GM10847 (cell line): ENCODE measurements around the gene REM1.
A peak's percentile ranks its signal among the peaks of the same experiment; 100 is the strongest.

Source experiments
- POLR2A ChIP-seq: IDR thresholded peaks from 2 replicates; pipeline ENCODE4 v1.6.1; 2011; ENCODE audit not compliant: insufficient read length; ENCODE audit errors: extremely low read depth

Gene REM1

DNA sequence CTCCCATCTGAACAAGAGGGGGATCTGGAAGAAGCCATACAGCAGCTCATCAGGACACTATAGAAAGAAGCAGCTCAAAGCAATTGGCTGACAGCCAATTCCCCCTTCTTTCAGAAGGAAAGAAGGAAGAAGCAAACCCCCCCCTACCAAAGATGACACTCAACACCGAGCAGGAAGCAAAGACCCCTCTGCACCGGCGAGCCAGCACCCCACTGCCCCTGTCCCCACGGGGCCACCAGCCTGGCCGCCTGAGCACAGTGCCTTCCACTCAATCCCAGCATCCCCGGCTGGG is 1.2 kb downstream of the REM1 start:
- TF ChIP-seq POLR2A = no peak

DNA sequence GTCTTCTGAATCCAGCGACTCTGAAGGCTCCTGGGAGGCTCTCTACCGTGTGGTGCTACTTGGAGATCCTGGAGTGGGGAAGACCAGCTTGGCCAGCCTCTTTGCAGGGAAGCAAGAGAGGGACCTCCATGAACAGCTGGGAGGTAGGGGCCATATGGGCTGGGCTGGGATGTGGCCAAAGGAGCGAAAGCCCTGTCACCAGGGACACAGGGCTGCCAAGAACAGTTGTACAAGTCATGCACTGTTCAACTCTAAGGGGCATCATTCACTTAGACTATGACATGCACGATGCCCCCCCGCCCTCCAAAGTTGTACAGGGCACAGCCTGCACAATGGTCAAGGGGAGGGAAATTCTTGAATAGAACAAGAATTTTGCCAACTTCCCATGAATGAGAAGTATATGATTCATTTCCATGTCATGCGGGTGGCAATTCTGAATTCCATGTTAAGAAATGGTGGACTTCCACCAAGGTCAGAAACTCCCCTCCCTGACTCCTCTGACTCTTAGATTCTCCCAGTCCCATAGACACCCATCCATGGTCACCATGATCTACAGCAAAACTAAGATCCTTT is 1.6 kb downstream of the REM1 start:
- no peak for TF ChIP-seq POLR2A

- TF ChIP-seq POLR2A = no peak
Observed at GRCh38 chr20:31484001-31484400, 8.9 kb downstream of the REM1 start.

DNA sequence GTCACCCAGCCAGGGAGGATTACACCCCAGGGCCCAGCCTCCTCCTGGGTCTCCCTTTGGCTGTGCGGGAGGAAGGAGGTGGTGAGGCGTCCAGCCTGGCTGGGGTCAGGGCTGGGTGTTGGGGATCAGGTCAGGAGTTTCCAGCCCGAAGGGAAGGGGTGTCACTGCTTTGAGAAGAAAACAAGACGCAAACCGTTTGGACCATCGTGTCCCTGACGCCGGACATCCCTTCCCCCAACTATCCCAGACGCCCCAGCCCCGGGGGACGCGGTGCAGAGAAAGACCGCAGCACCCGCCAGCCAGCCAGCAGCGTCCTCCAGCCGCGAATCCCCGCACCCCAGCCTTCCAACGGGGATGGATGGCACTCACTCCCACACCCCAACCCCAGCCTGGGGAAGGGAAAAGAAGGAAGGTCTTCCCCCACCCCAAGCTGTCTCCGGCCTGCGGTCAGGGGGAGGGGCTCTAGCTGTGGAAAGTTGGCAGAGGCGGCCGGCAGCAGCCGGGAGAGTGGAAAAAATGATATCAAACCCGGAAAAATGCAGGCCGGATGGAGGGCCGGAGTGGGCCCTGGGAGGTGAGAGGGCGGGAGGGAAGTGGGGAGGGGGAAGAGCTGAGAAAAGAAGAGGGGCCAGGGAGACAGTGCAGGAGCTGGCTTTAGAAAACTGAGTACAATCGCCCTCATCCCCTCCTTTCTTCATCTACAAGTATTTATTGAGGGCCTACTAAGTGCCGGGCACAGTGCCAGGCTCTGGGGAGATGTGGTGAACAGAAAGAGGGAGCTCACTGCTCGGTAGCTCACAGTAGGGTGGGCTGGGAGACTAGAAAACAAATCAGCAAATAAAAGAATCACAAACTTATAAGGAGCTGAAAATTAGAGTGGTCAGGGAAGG is 10.6 kb downstream of the REM1 start:
- no peak for TF ChIP-seq POLR2A

GRCh38 chr20:31488115-31488514 is 13.0 kb downstream of the REM1 start:
- TF ChIP-seq POLR2A = no peak

DNA sequence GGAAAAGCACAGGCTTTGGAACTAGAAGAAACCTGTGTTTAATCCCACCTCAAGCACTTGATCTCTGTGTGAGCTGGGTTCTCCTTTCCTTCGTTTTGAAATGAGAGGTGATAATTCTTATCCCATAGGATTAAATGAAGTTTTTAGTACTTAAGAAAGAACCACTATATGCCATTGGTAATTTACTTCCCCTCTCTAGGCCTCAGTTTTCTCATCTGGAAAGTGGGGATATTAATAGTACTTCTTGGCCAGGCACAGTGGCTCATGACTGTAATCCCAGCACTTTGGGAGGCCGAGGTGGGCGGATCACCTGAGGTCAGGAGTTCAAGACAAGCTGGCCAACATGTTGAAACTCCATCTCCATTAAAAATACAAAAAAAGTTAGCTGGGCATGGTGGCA is 14.1 kb downstream of the REM1 start:
- TF ChIP-seq POLR2A = no peak

DNA sequence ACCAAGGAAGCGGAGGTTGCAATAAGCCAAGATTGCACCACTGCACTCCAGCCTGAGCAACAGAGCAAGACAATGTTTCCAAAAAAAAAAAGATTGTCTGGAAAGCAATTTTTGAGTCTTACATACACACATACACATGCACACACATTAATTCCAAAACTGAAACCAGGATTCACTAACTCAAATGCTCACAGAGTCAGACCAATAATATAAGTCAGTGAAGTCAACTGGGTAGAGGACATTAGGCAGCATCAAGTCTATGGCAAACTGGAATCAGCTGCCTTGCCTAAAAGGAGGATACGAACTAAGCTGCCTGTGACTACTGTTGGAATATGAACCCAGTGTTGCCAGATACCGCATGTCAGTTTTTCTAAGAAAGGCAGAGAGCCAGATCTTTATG is 15.7 kb downstream of the REM1 start:
- no peak for TF ChIP-seq POLR2A

- TF ChIP-seq POLR2A = no peak
Observed at GRCh38 chr20:31494131-31494530, 19.0 kb downstream of the REM1 start.

DNA sequence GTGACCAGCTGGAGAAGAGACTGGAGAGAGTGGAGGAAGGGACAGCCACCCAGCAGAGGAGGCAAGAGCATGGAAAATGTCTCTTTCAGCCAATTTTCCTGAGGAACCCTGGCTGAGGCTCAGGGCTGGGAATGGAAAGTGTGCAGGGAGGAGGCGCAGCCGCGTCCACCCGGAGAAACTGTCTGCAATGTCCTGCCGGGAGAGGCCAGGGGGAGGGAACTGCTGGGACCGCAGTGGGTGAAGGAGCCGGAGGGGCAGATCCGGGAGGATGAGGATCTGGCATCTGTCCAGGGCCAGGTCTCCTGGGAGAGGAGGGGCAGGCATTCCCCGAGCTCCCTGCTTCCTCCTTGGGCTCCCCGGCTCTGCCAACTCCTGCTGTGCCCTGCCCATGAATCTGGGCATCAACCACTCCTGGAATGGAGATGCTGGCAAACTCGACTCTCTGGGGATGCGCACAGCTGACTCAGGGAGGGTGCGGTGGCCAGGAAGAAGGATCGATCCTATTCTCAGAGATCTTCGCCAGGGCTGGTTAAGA is 21.7 kb downstream of the REM1 start:
- no peak for TF ChIP-seq POLR2A

DNA sequence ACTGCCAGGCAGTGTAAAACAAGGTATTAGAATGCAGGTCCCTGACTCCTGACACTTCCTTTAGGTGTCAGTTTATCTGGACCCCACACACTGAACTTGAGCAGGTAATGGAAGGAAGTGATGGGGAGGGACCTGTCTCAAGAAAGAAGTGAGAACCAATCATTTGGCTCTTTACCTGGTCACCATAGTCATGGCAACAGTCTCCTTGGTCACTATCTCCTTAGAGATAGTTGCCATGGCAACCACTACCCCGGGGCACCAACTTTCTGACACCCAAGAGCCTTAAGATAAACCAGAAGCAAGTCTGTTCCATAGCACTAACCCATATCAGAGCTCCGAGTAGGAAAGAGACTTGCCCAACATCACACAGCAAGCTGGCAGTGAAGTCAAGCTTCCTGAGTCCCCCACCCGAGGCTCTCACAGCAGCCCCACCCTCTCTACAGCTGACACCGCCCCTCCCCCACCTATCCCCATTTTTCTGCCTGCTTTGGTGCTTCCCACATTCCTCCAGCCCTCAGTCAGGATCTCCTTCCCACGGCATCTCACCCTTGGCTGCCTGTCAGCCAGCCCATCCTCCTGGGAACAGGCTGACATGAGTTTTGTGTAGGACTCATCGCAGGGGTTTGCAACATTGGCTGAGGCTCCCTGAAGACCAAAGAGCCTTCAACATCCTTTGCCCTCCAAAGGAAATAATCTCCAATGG is 22.9 kb downstream of the REM1 start:
- TF ChIP-seq POLR2A = no peak

DNA sequence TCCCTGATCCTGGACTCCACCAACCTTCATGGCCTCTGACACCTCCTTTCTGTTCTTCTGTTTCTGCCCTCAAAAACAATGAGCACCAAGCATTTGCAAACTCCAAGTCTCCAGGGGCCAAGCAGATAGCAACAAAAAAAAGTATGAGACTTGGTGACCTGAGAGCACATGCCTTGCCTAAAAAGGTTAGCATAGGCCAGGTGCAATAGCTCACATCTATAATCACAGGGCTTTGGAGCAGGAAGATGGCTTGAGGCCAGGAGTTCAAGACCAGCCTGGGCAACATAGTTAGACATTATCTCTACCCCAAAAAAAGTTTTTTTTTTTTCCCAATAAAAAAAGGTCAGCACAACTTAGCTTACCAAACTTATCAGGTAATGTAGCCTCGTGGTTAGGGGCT is 25.4 kb downstream of the REM1 start:
- no peak for TF ChIP-seq POLR2A

DNA sequence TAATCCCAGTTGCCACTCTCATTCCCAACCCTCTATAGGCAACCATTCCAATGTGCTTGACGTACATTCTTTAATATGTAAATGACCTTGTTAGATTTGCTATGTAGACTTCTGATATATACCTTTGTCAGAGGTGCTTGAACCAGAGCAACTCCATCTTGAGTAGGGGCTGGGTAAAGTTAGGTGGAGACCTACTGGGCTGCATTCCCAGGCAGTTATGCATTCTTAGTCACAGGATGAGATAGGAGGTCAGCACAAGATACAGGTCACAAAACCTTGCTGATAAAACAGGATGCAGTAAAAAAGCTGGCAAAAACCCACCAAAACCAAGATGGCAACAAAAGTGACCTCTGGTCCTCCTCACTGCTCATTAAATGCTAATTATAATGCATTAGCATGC is 30.8 kb downstream of the REM1 start:
- TF ChIP-seq POLR2A = no peak

DNA sequence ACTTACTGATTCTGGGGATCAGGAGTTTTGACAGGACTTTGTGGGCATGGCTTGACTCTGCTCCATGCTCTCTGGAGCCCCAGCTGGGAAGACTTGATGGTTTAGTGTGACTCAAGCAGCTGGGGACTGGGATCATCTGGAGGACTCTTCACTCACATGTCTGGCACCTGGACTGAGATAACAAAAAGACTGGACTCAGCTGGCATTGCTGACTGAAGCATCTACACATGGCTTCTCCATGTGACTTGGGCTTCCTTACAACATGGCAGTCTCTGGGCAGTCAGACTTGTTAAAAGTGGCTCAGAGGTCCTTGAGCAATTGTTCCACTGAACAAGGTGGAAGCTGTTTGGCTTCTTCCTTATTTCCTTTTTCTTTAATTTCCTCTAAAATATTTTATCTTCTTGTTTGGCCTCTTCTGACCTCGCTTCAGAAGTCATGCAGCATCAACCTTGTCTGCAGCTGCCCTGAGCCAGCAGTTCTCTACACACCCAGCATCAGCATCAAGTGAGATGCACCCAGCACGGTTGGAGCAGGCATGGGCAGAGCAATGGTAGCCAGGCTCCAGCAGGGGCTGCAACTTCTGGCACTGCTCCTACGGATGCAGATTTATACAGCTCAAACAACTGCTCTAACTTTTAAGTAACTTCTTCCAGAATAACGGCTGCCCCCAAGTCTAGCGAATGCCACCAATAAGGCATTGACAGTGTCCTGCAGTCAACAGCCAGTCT is 33.6 kb downstream of the REM1 start:
- no peak for TF ChIP-seq POLR2A

DNA sequence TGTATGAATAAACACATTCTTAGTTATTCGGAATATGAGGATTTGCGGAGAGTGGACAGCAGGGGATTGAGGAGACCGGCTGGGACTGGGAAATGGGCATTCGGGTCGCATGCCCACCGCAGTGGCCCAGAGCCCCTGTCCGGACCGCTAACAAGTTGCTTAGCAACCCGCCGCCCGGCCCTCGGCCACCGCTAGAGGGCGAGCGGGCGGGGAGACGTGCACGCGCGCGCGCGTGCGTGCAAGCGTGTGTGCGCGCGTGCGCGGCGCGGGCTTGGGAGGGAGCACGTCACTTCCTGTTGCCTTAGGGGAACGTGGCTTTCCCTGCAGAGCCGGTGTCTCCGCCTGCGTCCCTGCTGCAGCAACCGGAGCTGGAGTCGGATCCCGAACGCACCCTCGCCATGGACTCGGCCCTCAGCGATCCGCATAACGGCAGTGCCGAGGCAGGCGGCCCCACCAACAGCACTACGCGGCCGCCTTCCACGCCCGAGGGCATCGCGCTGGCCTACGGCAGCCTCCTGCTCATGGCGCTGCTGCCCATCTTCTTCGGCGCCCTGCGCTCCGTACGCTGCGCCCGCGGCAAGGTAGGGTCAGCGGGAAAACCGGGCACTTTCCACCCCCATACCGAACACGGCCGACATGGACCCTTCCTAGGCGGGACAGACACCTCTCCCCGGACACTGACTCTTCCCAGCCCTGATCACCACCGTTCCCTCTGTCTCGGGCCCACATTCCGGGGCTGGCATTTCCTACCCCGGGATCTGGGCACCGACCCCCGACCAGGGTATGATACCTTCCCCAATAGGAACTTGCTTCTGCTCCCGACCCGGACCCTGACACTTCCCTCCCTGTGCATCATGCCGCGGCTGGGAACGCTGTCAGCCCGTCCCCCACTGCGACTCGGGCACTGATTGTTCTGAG is 39.3 kb downstream of the REM1 start, which contains the start of gene HM13:
Gene HM13, plus strand, starts transcription at position 289 of the 918 bp plus-strand sequence. Its CDS starts 110 bp downstream, at position 399.
- peak; percentile 85 for TF ChIP-seq POLR2A
